ENCODE data around the gene ARHGAP25. TPM values are rescaled to one million over a fixed set of nuclear protein-coding genes. Genes with fewer than 3 reads are reported as not detected.

The ARHGAP25 gene
- total RNA-seq, 1 donor from 2014 or later, result 0.50 TPM

DNA sequence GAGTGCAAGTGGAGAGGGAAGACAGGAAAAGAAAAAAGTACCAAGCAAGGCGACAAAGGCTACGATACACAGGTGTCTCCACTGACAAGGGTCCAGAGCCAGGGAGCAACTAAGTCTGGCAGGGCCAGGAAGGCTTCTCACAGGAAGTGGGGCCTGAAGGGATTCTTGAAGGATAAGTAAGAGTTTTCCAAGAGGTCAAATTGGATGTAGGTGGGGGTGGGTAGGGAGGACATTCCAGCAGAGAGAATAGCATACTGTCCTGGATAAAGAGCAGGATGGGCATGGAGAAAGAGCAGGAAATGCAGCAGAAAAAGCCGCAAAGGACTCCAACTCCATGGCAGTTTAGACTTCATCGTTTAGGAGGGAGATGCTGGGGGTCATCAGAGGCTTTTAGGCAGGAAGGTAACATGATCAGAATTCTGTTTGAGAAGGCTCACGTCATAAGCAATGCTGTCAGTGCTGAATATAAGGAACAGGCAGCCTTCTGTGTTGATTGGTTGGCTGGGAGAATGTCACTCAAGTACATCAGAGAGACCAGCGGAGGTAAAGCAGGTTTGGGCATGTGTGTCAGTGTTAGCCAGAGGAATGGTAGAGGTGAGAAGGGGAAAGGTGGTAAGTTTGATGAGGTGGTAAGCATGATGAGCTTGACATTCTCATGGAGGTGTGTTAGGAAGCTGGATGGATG lies 35.1 kb downstream of the ARHGAP25 start:
- Mint-ChIP-seq H3K4me3 (ENCODE audit: unreplicated experiment) (no peak overlapping the region), H3K9me3 (ENCODE audit: low read depth) (no peaks in the 10 kb centered on the region), H3K36me3 (ENCODE audit: low read depth) (no peaks in the 10 kb centered on the region), H3K4me1 (ENCODE audit: low read depth) (peaks cover 34% of the 10 kb centered on the region), H3K27me3 (ENCODE audit: low read depth) (no peaks in the 10 kb centered on the region), H3K27ac (ENCODE audit: unreplicated experiment) (no peak overlapping the region)
- TF ChIP-seq, protein P1, sequence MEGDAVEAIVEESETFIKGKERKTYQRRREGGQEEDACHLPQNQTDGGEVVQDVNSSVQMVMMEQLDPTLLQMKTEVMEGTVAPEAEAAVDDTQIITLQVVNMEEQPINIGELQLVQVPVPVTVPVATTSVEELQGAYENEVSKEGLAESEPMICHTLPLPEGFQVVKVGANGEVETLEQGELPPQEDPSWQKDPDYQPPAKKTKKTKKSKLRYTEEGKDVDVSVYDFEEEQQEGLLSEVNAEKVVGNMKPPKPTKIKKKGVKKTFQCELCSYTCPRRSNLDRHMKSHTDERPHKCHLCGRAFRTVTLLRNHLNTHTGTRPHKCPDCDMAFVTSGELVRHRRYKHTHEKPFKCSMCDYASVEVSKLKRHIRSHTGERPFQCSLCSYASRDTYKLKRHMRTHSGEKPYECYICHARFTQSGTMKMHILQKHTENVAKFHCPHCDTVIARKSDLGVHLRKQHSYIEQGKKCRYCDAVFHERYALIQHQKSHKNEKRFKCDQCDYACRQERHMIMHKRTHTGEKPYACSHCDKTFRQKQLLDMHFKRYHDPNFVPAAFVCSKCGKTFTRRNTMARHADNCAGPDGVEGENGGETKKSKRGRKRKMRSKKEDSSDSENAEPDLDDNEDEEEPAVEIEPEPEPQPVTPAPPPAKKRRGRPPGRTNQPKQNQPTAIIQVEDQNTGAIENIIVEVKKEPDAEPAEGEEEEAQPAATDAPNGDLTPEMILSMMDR (IDR thresholded peaks at IDR 0.05), result no peak
- DNase-seq (ENCODE audit: low spot score), result no peak

DNA sequence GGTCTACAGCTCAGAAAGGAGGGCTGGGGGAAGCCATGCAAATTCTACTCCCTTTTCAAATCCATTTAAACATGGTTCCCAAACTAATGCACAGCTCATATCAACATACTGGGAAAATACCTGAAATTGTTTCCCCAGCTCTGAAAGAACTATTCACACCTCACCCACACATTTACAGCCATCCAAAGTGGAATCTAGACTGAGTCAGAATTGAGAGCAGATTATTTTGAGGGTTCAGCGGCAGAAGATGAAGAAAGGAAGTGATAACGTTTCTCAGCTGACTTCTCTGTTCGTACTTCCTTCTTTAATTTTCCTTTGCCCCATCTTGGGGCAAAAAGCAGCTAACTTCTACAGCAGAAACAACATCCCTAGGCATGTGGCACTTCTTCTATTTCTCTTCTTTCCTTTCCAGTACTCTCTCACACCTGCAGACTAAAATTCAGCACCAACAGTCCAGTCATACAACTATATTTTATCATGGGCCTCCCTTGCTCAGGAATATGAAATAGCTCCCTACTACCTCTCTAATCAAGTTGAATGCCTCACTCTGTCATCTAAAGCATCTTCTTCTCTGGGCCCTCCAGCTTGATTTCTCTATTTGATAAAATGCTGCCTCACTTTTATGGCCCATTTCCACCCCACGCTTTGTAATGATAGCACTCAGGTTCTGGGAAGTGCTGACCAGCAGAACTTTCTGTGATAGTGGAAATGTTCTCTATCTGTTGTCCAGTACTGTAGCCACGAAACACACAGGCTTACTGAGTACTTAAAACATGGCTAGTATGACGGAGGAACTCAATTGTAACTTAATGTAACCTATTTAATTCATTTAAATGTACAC lies 35.9 kb downstream of the ARHGAP25 start:
- Mint-ChIP-seq H3K27me3 (ENCODE audit: low read depth) (no peaks in the 10 kb centered on the region), H3K27ac (ENCODE audit: unreplicated experiment) (no peak overlapping the region), H3K4me1 (ENCODE audit: low read depth) (peaks cover 27% of the 10 kb centered on the region), H3K4me3 (ENCODE audit: unreplicated experiment) (no peak overlapping the region), H3K36me3 (ENCODE audit: low read depth) (no peaks in the 10 kb centered on the region), H3K9me3 (ENCODE audit: low read depth) (no peaks in the 10 kb centered on the region)
- DNase-seq (ENCODE audit: low spot score), result no peak
- TF ChIP-seq, protein P1 (IDR thresholded peaks at IDR 0.05), result no peak

DNA sequence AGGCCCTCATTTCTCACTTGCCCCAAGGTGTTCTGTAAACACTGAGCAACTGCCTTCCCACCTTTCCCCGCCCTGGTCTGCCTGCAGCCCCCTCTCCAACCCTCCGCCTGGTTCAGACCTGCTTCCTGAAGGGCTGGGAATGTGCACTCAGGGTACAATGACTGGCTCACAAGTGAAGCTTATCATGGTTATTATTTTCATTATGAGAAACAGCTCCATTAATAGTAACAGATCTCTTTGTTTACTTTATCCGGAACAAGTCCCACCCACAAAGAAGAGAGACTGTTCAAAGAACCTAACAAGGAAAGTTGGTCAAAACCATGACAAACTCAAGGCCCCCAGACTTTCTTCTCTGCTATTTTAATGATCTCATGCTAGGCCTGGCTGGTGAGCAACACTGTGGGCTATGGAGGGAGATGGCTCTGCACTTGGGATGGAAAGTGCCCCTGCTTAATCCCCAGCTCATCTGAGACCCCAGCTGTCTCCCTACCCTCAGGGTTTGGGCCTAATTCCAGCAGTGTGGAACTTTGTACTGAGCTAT lies 36.7 kb downstream of the ARHGAP25 start:
- no peaks in the 10 kb centered on the region for H3K36me3 Mint-ChIP-seq (ENCODE audit: low read depth)
- no peak overlapping the region for H3K4me3 Mint-ChIP-seq (ENCODE audit: unreplicated experiment)
- H3K9me3 Mint-ChIP-seq (ENCODE audit: low read depth), result no peaks in the 10 kb centered on the region
- TF ChIP-seq, protein P1 (IDR thresholded peaks at IDR 0.05), result no peak
- no peak for DNase-seq (ENCODE audit: low spot score)
- H3K27ac Mint-ChIP-seq (ENCODE audit: unreplicated experiment), result peak overlapping the region; percentile 73
- no peaks in the 10 kb centered on the region for H3K27me3 Mint-ChIP-seq (ENCODE audit: low read depth)
- peaks cover 23% of the 10 kb centered on the region for H3K4me1 Mint-ChIP-seq (ENCODE audit: low read depth)

DNA sequence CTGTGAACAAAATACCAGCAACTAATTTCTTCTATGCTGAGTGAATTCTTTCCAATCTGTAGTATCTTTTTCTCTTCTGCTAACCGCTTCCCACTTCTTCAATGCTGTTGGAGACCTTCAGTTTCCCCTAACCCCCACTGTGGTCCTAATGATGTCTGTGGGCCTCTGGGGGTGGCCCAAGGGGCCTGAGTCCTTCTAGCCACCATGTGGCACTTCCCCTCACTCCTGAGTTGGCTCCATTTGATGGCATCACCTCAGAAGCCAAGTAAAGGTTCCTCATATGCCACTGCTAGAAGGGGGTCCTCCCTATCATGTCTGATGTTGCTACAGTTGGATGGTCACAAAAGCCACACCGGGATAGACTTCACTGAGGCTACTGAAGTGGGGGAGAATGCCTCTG lies 37.5 kb downstream of the ARHGAP25 start:
- Mint-ChIP-seq H3K4me3 (ENCODE audit: unreplicated experiment) (no peak overlapping the region), H3K4me1 (ENCODE audit: low read depth) (peaks cover 19% of the 10 kb centered on the region), H3K27ac (ENCODE audit: unreplicated experiment) (no peak overlapping the region), H3K27me3 (ENCODE audit: low read depth) (no peaks in the 10 kb centered on the region), H3K36me3 (ENCODE audit: low read depth) (no peaks in the 10 kb centered on the region), H3K9me3 (ENCODE audit: low read depth) (no peaks in the 10 kb centered on the region)
- DNase-seq (ENCODE audit: low spot score), result no peak
- TF ChIP-seq, protein P1 (IDR thresholded peaks at IDR 0.05), result no peak

DNA sequence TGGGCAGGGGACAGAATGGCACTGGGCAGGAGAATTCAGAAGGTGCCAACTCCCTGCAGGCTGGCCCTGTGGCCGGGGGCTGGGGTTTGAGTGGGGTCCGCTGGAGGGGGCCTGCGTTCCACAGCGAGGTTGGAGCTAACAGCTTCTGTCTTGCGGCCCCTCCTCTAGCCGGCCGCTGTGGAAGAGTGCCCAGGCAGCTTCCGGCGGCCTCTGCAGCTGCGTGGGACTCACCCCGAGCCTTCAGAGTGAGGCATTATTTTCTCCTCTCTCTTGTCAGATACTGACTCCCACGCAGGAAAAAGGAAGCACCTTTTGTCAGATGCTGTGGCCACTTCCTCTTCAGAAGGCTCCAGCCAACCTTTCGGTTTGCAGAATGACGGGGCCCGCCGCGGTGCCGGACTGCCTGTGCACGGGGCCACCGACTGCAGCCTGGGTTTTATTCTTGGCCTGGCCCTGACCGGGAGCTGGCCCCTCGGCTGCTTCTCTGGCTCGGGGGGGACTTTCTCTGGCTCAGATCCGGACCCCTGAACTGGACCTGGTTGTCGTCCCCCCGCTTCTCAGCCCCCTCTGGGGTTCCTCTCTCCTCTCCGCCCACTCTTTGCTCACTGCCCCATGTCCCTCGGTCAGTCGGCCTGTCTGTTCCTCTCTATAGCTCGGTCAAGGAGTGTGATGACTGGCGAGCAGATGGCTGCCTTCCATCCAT lies 40.1 kb downstream of the ARHGAP25 start:
- TF ChIP-seq, protein P1 (IDR thresholded peaks at IDR 0.05), result no peak
- Mint-ChIP-seq H3K9me3 (ENCODE audit: low read depth) (no peaks in the 10 kb centered on the region), H3K36me3 (ENCODE audit: low read depth) (no peaks in the 10 kb centered on the region), H3K4me1 (ENCODE audit: low read depth) (peaks cover 14% of the 10 kb centered on the region), H3K27ac (ENCODE audit: unreplicated experiment) (no peak overlapping the region), H3K4me3 (ENCODE audit: unreplicated experiment) (no peak overlapping the region), H3K27me3 (ENCODE audit: low read depth) (no peaks in the 10 kb centered on the region)
- DNase-seq (ENCODE audit: low spot score), result no peak
